K562 (cell line): ENCODE results near the gene CBFA2T2. TPM values are rescaled to one million over a fixed set of nuclear protein-coding genes. Genes with fewer than 3 reads are reported as not detected.

ENCODE experiments used
- BCOR ChIP-seq: fragments of 450-650 bp; IDR thresholded peaks from 2 replicates; pipeline ENCODE4 v1.6.1; 2016
- BMI1 ChIP-seq: fragments of 150-350 bp; IDR thresholded peaks from 2 replicates; pipeline ENCODE4 v1.6.1; 2014; ENCODE audit warnings: low read length
- ESRRA ChIP-seq: fragments of 450-650 bp; IDR thresholded peaks from 2 replicates; pipeline ENCODE4 v1.6.1; 2014; ENCODE audit warnings: low read depth, mild to moderate bottlenecking, moderate library complexity, borderline replicate concordance
- ETV1 ChIP-seq: fragments of 450-650 bp; conservative IDR thresholded peaks from 2 replicates; pipeline ENCODE4 v1.6.1; 2016; ENCODE audit warnings: missing genetic modification characterization, control low read depth, low read depth, missing compliant biosample characterization
- KDM1A ChIP-seq, 2 experiments: fragments of 450-650 bp; IDR thresholded peaks; 2 replicates each; pipeline ENCODE4 v1.6.1; 2016; ENCODE audit warnings: mild to moderate bottlenecking in 2 of 2
- MBD2 ChIP-seq: sonication (generic); IDR thresholded peaks from 2 replicates; pipeline ENCODE4 v1.6.1; 2016; ENCODE audit warnings: low read depth, borderline replicate concordance
- PHF20 ChIP-seq: fragments of 450-650 bp; IDR thresholded peaks from 2 replicates; pipeline ENCODE4 v1.6.1; 2018; ENCODE audit not compliant: partially characterized antibody
- RBM25 ChIP-seq: fragments of 200-400 bp; formaldehyde crosslinking; IDR thresholded peaks from 2 replicates; pipeline ENCODE4 v1.6.1; 2018; ENCODE audit warnings: low read length, low read depth, moderate library complexity; ENCODE audit not compliant: severe bottlenecking
- RFX1 ChIP-seq: fragments of 450-650 bp; IDR thresholded peaks from 2 replicates; pipeline ENCODE4 v1.6.1; 2016; ENCODE audit warnings: mild to moderate bottlenecking, moderate library complexity
- TCF3 ChIP-seq: sonication (generic); formaldehyde crosslinking; IDR thresholded peaks from 2 replicates; pipeline ENCODE4 v1.4.0; 2020; ENCODE audit warnings: mild to moderate bottlenecking, missing genetic modification reagents
- TEAD4 ChIP-seq, 2 experiments: sonication (generic) in 1 of 2; formaldehyde crosslinking in 1 of 2; IDR thresholded peaks; 2 replicates each; pipeline versions ENCODE4 v1.6.1 to v1.8.0; 2012 to 2022; ENCODE audit warnings: borderline replicate concordance in 1 of 2, inconsistent platforms in 1 of 2, low read length in 1 of 2, mild to moderate bottlenecking in 1 of 2, missing genetic modification reagents in 1 of 2
- ZBTB7A ChIP-seq: IDR thresholded peaks from 2 replicates; pipeline ENCODE4 v1.6.1; 2011; ENCODE audit warnings: low read depth, mild to moderate bottlenecking, low read length, moderate library complexity, borderline replicate concordance; ENCODE audit not compliant: control insufficient read depth
- polyA plus RNA-seq, 8 experiments: library from polyadenylated mRNA; depleted of rRNA in 4 of 8; stranded (reverse) in 5 of 8; unstranded in 3 of 8; fragments of >200 nt; fragmentation: Nextera tagmentation in 2 of 8; fragmentation: Illumina TruSeq in 1 of 8; extraction: Ambion mirVana in 2 of 8; extraction: Trizol in 1 of 8; gene quantifications; 2 replicates each; pipeline versions ENCODE4 v1.2.1 to v1.2.3, GENCODE V29; 2011 to 2014; ENCODE audit warnings: inconsistent platforms in 1 of 8, missing spikeins in 1 of 8
- total RNA-seq, 7 experiments: library from RNA; depleted of rRNA in 6 of 7; stranded (reverse); fragments of >200 nt in 6 of 7; fragmentation: Illumina TruSeq in 2 of 7; extraction: Trizol in 2 of 7; gene quantifications; 2 replicates each; pipeline versions ENCODE4 v1.2.1 to v1.2.3, GENCODE V29; 2011 to 2021; ENCODE audit warnings: low replicate concordance in 1 of 7

Gene CBFA2T2
- total and polyA plus RNA-seq, 9 of the 15 experiments (the other 6 are each of a cell fraction or from before 2014, with no cell fraction given), result 0.27 to 9.6 (median 5.8) TPM

GRCh38 chr20:33441142-33441955 lies 48.5 kb upstream of the CBFA2T2 start (continued):
- TF ChIP-seq BCOR, result peak; percentile 51
- TF ChIP-seq MBD2, result 0 out of 2 replicates have a peak, but pooled peaks have one; percentile 20
- TF ChIP-seq PHF20, result no peak
- 0 out of 2 replicates have a peak, but pooled peaks have one; percentile 8 for TF ChIP-seq TEAD4 (IDR thresholded peaks at IDR 0.05; ENCODE audit: low read length)
- TF ChIP-seq TEAD4 (CRISPR knock-in tag; IDR thresholded peaks at IDR 0.05; ENCODE audit: borderline replicate concordance), result no peak
- peak; percentile 30; the same call in 1 of the 2 replicates for TF ChIP-seq TCF3
- TF ChIP-seq ESRRA, result peak; percentile 95
- peak; percentile 35 to 55; a peak in 3 of 4 replicates for TF ChIP-seq KDM1A (IDR thresholded peaks at IDR 0.05)
- TF ChIP-seq ZBTB7A, result peak; percentile 85
- TF ChIP-seq RBM25, result peak; percentile 82
- TF ChIP-seq BMI1, result peak; percentile 67; the same call in 1 of the 2 replicates
- TF ChIP-seq RFX1, result peak; percentile 98
- TF ChIP-seq ETV1 (tag), result no peak
